ENCODE results near the gene SYTL3.
A peak's percentile ranks its signal among the peaks of the same experiment; 100 is the strongest.

The SYTL3 gene

GRCh38 chr6:158662607-158662953 is 12.7 kb downstream of the SYTL3 start:
- TF ChIP-seq, protein P1, sequence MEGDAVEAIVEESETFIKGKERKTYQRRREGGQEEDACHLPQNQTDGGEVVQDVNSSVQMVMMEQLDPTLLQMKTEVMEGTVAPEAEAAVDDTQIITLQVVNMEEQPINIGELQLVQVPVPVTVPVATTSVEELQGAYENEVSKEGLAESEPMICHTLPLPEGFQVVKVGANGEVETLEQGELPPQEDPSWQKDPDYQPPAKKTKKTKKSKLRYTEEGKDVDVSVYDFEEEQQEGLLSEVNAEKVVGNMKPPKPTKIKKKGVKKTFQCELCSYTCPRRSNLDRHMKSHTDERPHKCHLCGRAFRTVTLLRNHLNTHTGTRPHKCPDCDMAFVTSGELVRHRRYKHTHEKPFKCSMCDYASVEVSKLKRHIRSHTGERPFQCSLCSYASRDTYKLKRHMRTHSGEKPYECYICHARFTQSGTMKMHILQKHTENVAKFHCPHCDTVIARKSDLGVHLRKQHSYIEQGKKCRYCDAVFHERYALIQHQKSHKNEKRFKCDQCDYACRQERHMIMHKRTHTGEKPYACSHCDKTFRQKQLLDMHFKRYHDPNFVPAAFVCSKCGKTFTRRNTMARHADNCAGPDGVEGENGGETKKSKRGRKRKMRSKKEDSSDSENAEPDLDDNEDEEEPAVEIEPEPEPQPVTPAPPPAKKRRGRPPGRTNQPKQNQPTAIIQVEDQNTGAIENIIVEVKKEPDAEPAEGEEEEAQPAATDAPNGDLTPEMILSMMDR (IDR thresholded peaks at IDR 0.05; ENCODE audit: low read depth, low read length): no peak
- no peak overlapping the region for H3K4me3 ChIP-seq (replicated peaks in 1 of 2; ENCODE audit: low read depth in 2 of 2, low read length in 2 of 2)
- no peak for DNase-seq (ENCODE audit: low read depth in 2 of 2)

- no peak overlapping the region for H3K4me3 ChIP-seq (replicated peaks in 1 of 2; ENCODE audit: low read depth in 2 of 2, low read length in 2 of 2)
These were observed 13.2 kb downstream of the SYTL3 start for GRCh38 chr6:158662954-158663624.

DNA sequence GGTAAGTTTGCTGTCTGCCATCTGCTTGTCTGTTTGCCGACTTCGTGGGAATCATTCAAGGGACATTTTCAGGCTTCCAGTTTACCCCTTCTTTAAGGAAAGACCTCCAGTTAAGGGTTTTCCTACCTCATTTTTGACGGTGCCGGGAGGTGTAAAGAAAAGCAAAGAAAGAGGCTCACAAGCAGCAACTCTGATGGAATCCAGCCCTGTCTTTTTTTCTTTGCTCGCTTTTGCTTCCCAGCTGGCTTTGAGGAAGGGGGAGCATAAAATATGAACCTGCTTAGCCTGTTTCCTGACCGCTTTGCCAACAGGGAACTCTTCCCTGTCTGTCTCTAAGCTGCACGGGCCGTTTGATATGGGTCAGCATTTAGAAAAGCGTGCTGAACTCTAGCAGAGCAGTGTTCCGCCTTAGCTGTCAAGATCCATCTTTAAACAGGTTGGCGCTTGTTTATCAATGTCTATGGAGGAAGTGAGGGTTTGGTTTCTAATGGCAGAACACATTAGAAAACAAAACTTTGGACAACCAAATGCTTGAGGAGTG is 13.8 kb downstream of the SYTL3 start:
- H3K4me3 ChIP-seq (replicated peaks in 1 of 2; ENCODE audit: low read depth in 2 of 2, low read length in 2 of 2): no peak overlapping the region
- DNase-seq (ENCODE audit: low read depth in 2 of 2): no peak
- TF ChIP-seq, protein P1 (IDR thresholded peaks at IDR 0.05; ENCODE audit: low read depth, low read length): no peak

More at GRCh38 chr6:158662954-158663624, 13.2 kb downstream of the SYTL3 start:
- TF ChIP-seq, protein P1 (IDR thresholded peaks at IDR 0.05; ENCODE audit: low read depth, low read length): no peak
- DNase-seq (ENCODE audit: low read depth in 2 of 2): peak in 1 of 2 donors; percentile 44

DNA sequence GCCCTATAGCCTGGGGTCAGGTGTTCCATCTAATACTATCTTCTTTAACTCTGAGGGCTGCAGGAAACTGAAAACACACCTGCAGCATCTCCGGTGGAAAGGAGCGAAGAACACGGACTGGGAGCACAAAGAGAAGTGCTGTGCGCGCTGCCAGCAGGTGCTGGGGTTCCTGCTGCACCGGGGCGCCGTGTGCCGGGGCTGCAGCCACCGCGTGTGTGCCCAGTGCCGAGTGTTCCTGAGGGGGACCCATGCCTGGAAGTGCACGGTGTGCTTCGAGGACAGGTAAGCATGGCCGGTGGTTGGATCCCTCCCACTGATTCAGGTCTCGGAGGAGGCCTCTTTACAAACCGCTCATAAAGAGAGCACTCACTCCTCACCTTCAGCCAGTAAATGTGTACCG is 15.5 kb downstream of the SYTL3 start:
- TF ChIP-seq, protein P1 (IDR thresholded peaks at IDR 0.05; ENCODE audit: low read depth, low read length): no peak
- H3K4me3 ChIP-seq (replicated peaks in 1 of 2; ENCODE audit: low read depth in 2 of 2, low read length in 2 of 2): no peak overlapping the region
- DNase-seq (ENCODE audit: low read depth in 2 of 2): no peak

DNA sequence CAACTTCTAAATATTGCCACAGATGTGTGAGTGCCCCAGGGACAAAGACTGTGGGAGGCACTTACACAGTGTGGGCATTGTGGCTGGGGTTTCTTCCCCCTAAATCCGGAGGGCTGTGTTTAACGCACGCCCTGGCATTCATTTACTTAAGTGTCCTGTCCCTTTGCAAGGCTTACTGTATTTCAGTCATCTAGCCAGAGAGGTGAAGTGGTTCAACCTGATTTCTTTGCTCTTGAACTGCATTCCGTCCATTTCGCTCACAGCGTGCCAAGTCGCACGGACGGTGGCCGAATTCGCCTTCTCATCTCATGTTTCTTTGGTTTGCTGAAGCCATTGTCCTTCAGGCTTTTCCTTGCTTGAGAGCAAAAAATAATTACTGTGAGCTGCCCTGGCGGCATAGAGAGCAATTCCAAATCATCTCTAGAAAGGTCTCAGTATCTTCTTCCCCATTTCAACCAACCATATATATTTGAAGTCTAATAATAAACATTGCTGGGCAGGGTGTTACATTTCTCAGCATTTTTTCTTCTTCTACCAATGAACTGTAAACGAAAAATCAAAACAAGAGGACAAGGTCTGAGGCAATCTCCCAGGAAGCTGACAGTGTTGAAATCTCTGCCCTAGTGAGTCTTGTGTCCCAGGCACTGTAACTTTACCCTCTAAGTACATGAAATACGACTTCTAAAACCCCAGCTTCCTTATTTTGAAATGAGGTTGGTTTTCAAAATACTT is 16.9 kb downstream of the SYTL3 start:
- TF ChIP-seq, protein P1 (IDR thresholded peaks at IDR 0.05; ENCODE audit: low read depth, low read length): no peak
- no peak overlapping the region for H3K4me3 ChIP-seq (replicated peaks in 1 of 2; ENCODE audit: low read depth in 2 of 2, low read length in 2 of 2)
- peak; percentile 70 to 77 for DNase-seq (ENCODE audit: low read depth in 2 of 2)

DNA sequence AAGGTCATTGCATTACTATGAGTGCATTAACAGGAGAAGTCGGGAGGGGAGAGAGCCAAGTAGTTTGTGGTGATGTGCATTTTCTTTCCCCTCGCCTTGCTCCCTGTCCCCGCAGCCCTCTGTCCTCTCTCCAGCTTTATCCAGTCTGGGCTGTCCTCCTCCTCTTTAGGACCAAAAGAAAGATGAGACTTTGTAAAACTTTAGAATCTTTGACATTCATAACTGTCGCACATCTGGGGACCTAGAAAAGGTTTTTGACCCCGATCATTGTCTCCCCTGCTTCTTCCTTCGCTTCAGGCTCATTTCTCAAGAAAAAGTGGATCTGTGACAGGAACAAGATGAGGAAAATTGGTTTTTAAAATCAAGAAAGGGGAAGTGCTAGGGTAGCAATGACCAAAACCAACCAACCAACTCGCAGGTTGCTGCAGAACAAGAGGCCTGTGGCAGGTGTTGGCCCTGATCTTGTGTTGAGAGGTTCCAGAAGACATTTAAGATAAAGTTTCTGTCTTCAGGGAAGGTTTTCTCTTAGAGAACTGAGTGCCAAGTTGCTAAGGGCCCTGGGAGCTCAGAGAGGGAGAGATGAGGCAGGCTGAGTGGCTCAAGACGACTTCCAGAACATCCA is 17.6 kb downstream of the SYTL3 start:
- DNase-seq (ENCODE audit: low read depth in 2 of 2): no peak
- no peak overlapping the region for H3K4me3 ChIP-seq (replicated peaks in 1 of 2; ENCODE audit: low read depth in 2 of 2, low read length in 2 of 2)
- TF ChIP-seq, protein P1 (IDR thresholded peaks at IDR 0.05; ENCODE audit: low read depth, low read length): no peak
